ENCODE results near the gene OLFM1. TPM values are rescaled to one million over a fixed set of nuclear protein-coding genes. Genes with fewer than 3 reads are reported as not detected.
"Not testable (repeated sequence)": the region's sequence is repeated elsewhere in the genome, so short reads cannot be mapped to it uniquely, and the experiment has no call there.

The OLFM1 gene
- total RNA-seq, 5 donors from 2014 or later (not counting 1 experiment from before 2014, with no cell fraction given): 0.16 TPM; not detected in 4

- Mint-ChIP-seq H3K9me3 (peaks cover 5 to 7% (median 7%) of the 10 kb centered on the region in 3 donors), H3K4me1 (no peaks in the 10 kb centered on the region), H3K36me3 (no peaks in the 10 kb centered on the region), H3K27ac (no peak overlapping the region), H3K4me3 (no peak overlapping the region), H3K27me3 (peaks cover 14 to 22% of the 10 kb centered on the region in 2 donors)
- Histone ChIP-seq H3K27ac (ENCODE audit: low read length) (no peak overlapping the region), H3K4me3 (ENCODE audit: control insufficient read depth in 1 of 2, extremely low read depth in 1 of 2, low read length in 1 of 2) (no peak overlapping the region), H3K4me1 (ENCODE audit: control insufficient read depth in 1 of 2, extremely low read depth in 1 of 2, insufficient read depth in 2 of 2, low read length in 2 of 2) (no peaks in the 10 kb centered on the region), H3K36me3 (ENCODE audit: control insufficient read depth in 2 of 2, extremely low read depth in 1 of 2, insufficient read depth in 1 of 2, low read length in 1 of 2) (no peaks in the 10 kb centered on the region), H3K27me3 (replicated peaks in 1 of 2; ENCODE audit: control insufficient read depth in 2 of 2, extremely low read depth in 1 of 2, insufficient read depth in 2 of 2, low read length in 1 of 2) (peaks cover 0 to 40% of the 10 kb centered on the region in 2 experiments), H3K9me3 (no peaks in the 10 kb centered on the region)
- WGBS (ENCODE audit: insufficient coverage): 59% methylated on average over 16 of the region's 16 CpGs
- ChIA-PET CTCF (no interaction called here), POLR2A (no interaction called here)
- DNase-seq (no peak), ATAC-seq (replicated peaks in 1 of 4) (no peak)
These were observed 59.5 kb downstream of the OLFM1 start for GRCh38 chr9:135146766-135147473.

- Mint-ChIP-seq H3K27me3 (peaks cover 14 to 22% of the 10 kb centered on the region in 2 donors), H3K4me1 (no peaks in the 10 kb centered on the region), H3K9me3 (peaks cover 5 to 7% (median 7%) of the 10 kb centered on the region in 3 donors), H3K4me3 (no peak overlapping the region), H3K27ac (no peak overlapping the region), H3K36me3 (no peaks in the 10 kb centered on the region)
- no peaks in the 10 kb centered on the region for H3K36me3 ChIP-seq (ENCODE audit: control insufficient read depth in 2 of 2, extremely low read depth in 1 of 2, insufficient read depth in 1 of 2, low read length in 1 of 2)
- DNase-seq (no peak), ATAC-seq (replicated peaks in 1 of 4) (no peak)
- no peaks in the 10 kb centered on the region for H3K4me1 ChIP-seq (ENCODE audit: control insufficient read depth in 1 of 2, extremely low read depth in 1 of 2, insufficient read depth in 2 of 2, low read length in 2 of 2)
- ChIA-PET POLR2A (no interaction called here), CTCF (no interaction called here)
- no peak overlapping the region for H3K27ac ChIP-seq (ENCODE audit: low read length)
- WGBS (ENCODE audit: insufficient coverage): 69% methylated on average over 12 of the region's 12 CpGs
- H3K27me3 ChIP-seq (replicated peaks in 1 of 2; ENCODE audit: control insufficient read depth in 2 of 2, extremely low read depth in 1 of 2, insufficient read depth in 2 of 2, low read length in 1 of 2): peaks cover 0 to 43% of the 10 kb centered on the region in 2 experiments
- H3K9me3 ChIP-seq: no peaks in the 10 kb centered on the region
- no peak overlapping the region for H3K4me3 ChIP-seq (ENCODE audit: control insufficient read depth in 1 of 2, extremely low read depth in 1 of 2, low read length in 1 of 2)
These were observed 60.0 kb downstream of the OLFM1 start for GRCh38 chr9:135147474-135147805.

GRCh38 chr9:135147938-135148337, 60.5 kb downstream of the OLFM1 start:
- Mint-ChIP-seq H3K4me3 (no peak overlapping the region), H3K9me3 (peaks cover 5 to 7% (median 7%) of the 10 kb centered on the region in 3 donors), H3K27ac (no peak overlapping the region), H3K4me1 (no peaks in the 10 kb centered on the region), H3K36me3 (no peaks in the 10 kb centered on the region), H3K27me3 (peaks cover 14 to 24% of the 10 kb centered on the region in 2 donors)
- ATAC-seq (replicated peaks in 1 of 4) (no peak), DNase-seq (no peak)
- H3K9me3 ChIP-seq: no peaks in the 10 kb centered on the region
- POLR2A ChIA-PET: no interaction called here
- H3K4me3 ChIP-seq (ENCODE audit: control insufficient read depth in 1 of 2, extremely low read depth in 1 of 2, low read length in 1 of 2): no peak overlapping the region
- no peak overlapping the region for H3K27ac ChIP-seq (ENCODE audit: low read length)
- peaks cover 0 to 48% of the 10 kb centered on the region in 2 experiments for H3K27me3 ChIP-seq (replicated peaks in 1 of 2; ENCODE audit: control insufficient read depth in 2 of 2, extremely low read depth in 1 of 2, insufficient read depth in 2 of 2, low read length in 1 of 2)
- H3K4me1 ChIP-seq (ENCODE audit: control insufficient read depth in 1 of 2, extremely low read depth in 1 of 2, insufficient read depth in 2 of 2, low read length in 2 of 2): no peaks in the 10 kb centered on the region
- no peaks in the 10 kb centered on the region for H3K36me3 ChIP-seq (ENCODE audit: control insufficient read depth in 2 of 2, extremely low read depth in 1 of 2, insufficient read depth in 1 of 2, low read length in 1 of 2)
- CTCF ChIA-PET: no interaction called here
- 87% methylated on average over 8 of the region's 9 CpGs for WGBS (ENCODE audit: insufficient coverage)

GRCh38 chr9:135148386-135148785, 60.9 kb downstream of the OLFM1 start:
- H3K9me3 ChIP-seq: no peaks in the 10 kb centered on the region
- DNase-seq: no peak
- POLR2A ChIA-PET: no interaction called here
- no peak overlapping the region for H3K27ac ChIP-seq (ENCODE audit: low read length)
- Mint-ChIP-seq H3K27me3 (peaks cover 14 to 25% of the 10 kb centered on the region in 2 donors), H3K4me1 (no peaks in the 10 kb centered on the region), H3K27ac (no peak overlapping the region), H3K4me3 (no peak overlapping the region), H3K9me3 (peaks cover 5 to 7% (median 7%) of the 10 kb centered on the region in 3 donors), H3K36me3 (no peaks in the 10 kb centered on the region)
- H3K36me3 ChIP-seq (ENCODE audit: control insufficient read depth in 2 of 2, extremely low read depth in 1 of 2, insufficient read depth in 1 of 2, low read length in 1 of 2): no peaks in the 10 kb centered on the region
- WGBS (ENCODE audit: insufficient coverage): 69% methylated on average over 7 of the region's 7 CpGs
- H3K4me1 ChIP-seq (ENCODE audit: control insufficient read depth in 1 of 2, extremely low read depth in 1 of 2, insufficient read depth in 2 of 2, low read length in 2 of 2): no peaks in the 10 kb centered on the region
- CTCF ChIA-PET: no interaction called here
- ATAC-seq (replicated peaks in 1 of 4): no peak
- no peak overlapping the region for H3K4me3 ChIP-seq (ENCODE audit: control insufficient read depth in 1 of 2, extremely low read depth in 1 of 2, low read length in 1 of 2)
- H3K27me3 ChIP-seq (replicated peaks in 1 of 2; ENCODE audit: control insufficient read depth in 2 of 2, extremely low read depth in 1 of 2, insufficient read depth in 2 of 2, low read length in 1 of 2): peaks cover 0 to 52% of the 10 kb centered on the region in 2 experiments

- peaks cover 17 to 26% of the 10 kb centered on the region in 2 donors for H3K27me3 Mint-ChIP-seq
- H3K4me3 Mint-ChIP-seq; H3K27ac ChIP-seq (ENCODE audit: low read length); H3K36me3 ChIP-seq (ENCODE audit: control insufficient read depth in 2 of 2, extremely low read depth in 1 of 2, insufficient read depth in 1 of 2, low read length in 1 of 2); DNase-seq; CTCF ChIA-PET; H3K9me3 ChIP-seq; POLR2A ChIA-PET; H3K27ac Mint-ChIP-seq; H3K4me1 ChIP-seq (ENCODE audit: control insufficient read depth in 1 of 2, extremely low read depth in 1 of 2, insufficient read depth in 2 of 2, low read length in 2 of 2); H3K36me3 Mint-ChIP-seq; H3K9me3 Mint-ChIP-seq; H3K4me3 ChIP-seq (ENCODE audit: control insufficient read depth in 1 of 2, extremely low read depth in 1 of 2, low read length in 1 of 2); H3K4me1 Mint-ChIP-seq; ATAC-seq (replicated peaks in 1 of 4): not testable (repeated sequence)
- peaks cover 0 to 54% of the 10 kb centered on the region in 2 experiments for H3K27me3 ChIP-seq (replicated peaks in 1 of 2; ENCODE audit: control insufficient read depth in 2 of 2, extremely low read depth in 1 of 2, insufficient read depth in 2 of 2, low read length in 1 of 2)
- no CpG with 5 or more reads among the region's 9 CpGs for WGBS (ENCODE audit: insufficient coverage)
These were observed 62.4 kb downstream of the OLFM1 start for GRCh38 chr9:135149901-135150300.

- no peak for ATAC-seq (replicated peaks in 1 of 4)
- POLR2A ChIA-PET: no interaction called here
- H3K9me3 ChIP-seq: no peaks in the 10 kb centered on the region
These were observed 63.5 kb downstream of the OLFM1 start for GRCh38 chr9:135150981-135151380.

More at GRCh38 chr9:135150981-135151380, 63.5 kb downstream of the OLFM1 start:
- DNase-seq: no peak
- no peaks in the 10 kb centered on the region for H3K36me3 ChIP-seq (ENCODE audit: control insufficient read depth in 2 of 2, extremely low read depth in 1 of 2, insufficient read depth in 1 of 2, low read length in 1 of 2)
- Mint-ChIP-seq H3K27me3 (peaks cover 9 to 18% of the 10 kb centered on the region in 2 donors), H3K4me1 (no peaks in the 10 kb centered on the region), H3K27ac (no peak overlapping the region), H3K9me3 (peaks cover 5 to 7% (median 7%) of the 10 kb centered on the region in 3 donors), H3K36me3 (no peaks in the 10 kb centered on the region), H3K4me3 (no peak overlapping the region)
- WGBS (ENCODE audit: insufficient coverage): 85% methylated on average over 10 of the region's 11 CpGs
- no peak overlapping the region for H3K4me3 ChIP-seq (ENCODE audit: control insufficient read depth in 1 of 2, extremely low read depth in 1 of 2, low read length in 1 of 2)
- no peak overlapping the region for H3K27ac ChIP-seq (ENCODE audit: low read length)
- H3K4me1 ChIP-seq (ENCODE audit: control insufficient read depth in 1 of 2, extremely low read depth in 1 of 2, insufficient read depth in 2 of 2, low read length in 2 of 2): no peaks in the 10 kb centered on the region
- H3K27me3 ChIP-seq (replicated peaks in 1 of 2; ENCODE audit: control insufficient read depth in 2 of 2, extremely low read depth in 1 of 2, insufficient read depth in 2 of 2, low read length in 1 of 2): peaks cover 0 to 58% of the 10 kb centered on the region in 2 experiments
- CTCF ChIA-PET: no interaction called here
